Measurements from ENCODE around the gene CBX8. TPM values are rescaled to one million over a fixed set of nuclear protein-coding genes. Genes with fewer than 3 reads are reported as not detected.

CBX8 gene
- total and polyA plus RNA-seq, 2 of the 13 experiments (the other 11 are each of a cell fraction or from before 2014, with no cell fraction given) = 0.34 to 12.6 TPM

GRCh38 chr17:79742951-79743476 lies 53.9 kb downstream of the CBX8 start (continued):
- TF ChIP-seq ATF2 (CRISPR knock-in tag; IDR thresholded peaks at IDR 0.05) (peak; percentile 45; the same call in 1 of the 2 replicates), GFI1 (CRISPR knock-in tag; IDR thresholded peaks at IDR 0.05; ENCODE audit: borderline replicate concordance) (0 out of 2 replicates have a peak, but pooled peaks have one; percentile 47), NFE2L2 (IDR thresholded peaks at IDR 0.05; ENCODE audit: low read length) (no peak), IRF9 (CRISPR knock-in tag; IDR thresholded peaks at IDR 0.05; ENCODE audit: borderline replicate concordance) (0 out of 2 replicates have a peak, but pooled peaks have one; percentile 23), RNF2 (conservative IDR thresholded peaks at IDR 0.05; ENCODE audit: low read depth) (no peak), HOXD1 (CRISPR knock-in tag; IDR thresholded peaks at IDR 0.05) (peak; percentile 88), CENPBD1 (CRISPR knock-in tag; IDR thresholded peaks at IDR 0.05; ENCODE audit: borderline replicate concordance, low read depth) (no peak), CCAR2 (optimal IDR thresholded peaks at IDR 0.05; ENCODE audit: low read depth, low read length) (no peak), CBX1 (IDR thresholded peaks at IDR 0.05; ENCODE audit: low read depth) (peak; percentile 78), ZNF264 (CRISPR knock-in tag; IDR thresholded peaks at IDR 0.05) (peak; percentile 75; the same call in 1 of the 2 replicates), IKZF5 (CRISPR knock-in tag; IDR thresholded peaks at IDR 0.05) (peak; percentile 84; the same call in 1 of the 2 replicates), SOX13 (IDR thresholded peaks at IDR 0.05) (peak; percentile 91), SOX13 (CRISPR knock-in tag; conservative IDR thresholded peaks at IDR 0.05 in 1 of 2, IDR thresholded peaks at IDR 0.05 in 1 of 2) (peak in 1 of 2 experiments; percentile 98; a peak in 2 of 4 replicates), THAP11 (CRISPR knock-in tag; IDR thresholded peaks at IDR 0.05) (peak; percentile 86), ZNF770 (CRISPR knock-in tag; IDR thresholded peaks at IDR 0.05) (peak; percentile 10; the same call in 1 of the 2 replicates), ZNF788 (CRISPR knock-in tag; IDR thresholded peaks at IDR 0.05; ENCODE audit: borderline replicate concordance) (peak; percentile 97), ZNF138 (CRISPR knock-in tag; IDR thresholded peaks at IDR 0.05; ENCODE audit: low read depth) (no peak)
- TF ChIP-seq, protein P1, sequence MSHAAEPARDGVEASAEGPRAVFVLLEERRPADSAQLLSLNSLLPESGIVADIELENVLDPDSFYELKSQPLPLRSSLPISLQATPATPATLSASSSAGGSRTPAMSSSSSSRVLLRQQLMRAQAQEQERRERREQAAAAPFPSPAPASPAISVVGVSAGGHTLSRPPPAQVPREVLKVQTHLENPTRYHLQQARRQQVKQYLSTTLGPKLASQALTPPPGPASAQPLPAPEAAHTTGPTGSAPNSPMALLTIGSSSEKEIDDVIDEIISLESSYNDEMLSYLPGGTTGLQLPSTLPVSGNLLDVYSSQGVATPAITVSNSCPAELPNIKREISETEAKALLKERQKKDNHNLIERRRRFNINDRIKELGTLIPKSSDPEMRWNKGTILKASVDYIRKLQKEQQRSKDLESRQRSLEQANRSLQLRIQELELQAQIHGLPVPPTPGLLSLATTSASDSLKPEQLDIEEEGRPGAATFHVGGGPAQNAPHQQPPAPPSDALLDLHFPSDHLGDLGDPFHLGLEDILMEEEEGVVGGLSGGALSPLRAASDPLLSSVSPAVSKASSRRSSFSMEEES (CRISPR knock-in tag; IDR thresholded peaks at IDR 0.05) = peak; percentile 90
- TF ChIP-seq, protein P2, sequence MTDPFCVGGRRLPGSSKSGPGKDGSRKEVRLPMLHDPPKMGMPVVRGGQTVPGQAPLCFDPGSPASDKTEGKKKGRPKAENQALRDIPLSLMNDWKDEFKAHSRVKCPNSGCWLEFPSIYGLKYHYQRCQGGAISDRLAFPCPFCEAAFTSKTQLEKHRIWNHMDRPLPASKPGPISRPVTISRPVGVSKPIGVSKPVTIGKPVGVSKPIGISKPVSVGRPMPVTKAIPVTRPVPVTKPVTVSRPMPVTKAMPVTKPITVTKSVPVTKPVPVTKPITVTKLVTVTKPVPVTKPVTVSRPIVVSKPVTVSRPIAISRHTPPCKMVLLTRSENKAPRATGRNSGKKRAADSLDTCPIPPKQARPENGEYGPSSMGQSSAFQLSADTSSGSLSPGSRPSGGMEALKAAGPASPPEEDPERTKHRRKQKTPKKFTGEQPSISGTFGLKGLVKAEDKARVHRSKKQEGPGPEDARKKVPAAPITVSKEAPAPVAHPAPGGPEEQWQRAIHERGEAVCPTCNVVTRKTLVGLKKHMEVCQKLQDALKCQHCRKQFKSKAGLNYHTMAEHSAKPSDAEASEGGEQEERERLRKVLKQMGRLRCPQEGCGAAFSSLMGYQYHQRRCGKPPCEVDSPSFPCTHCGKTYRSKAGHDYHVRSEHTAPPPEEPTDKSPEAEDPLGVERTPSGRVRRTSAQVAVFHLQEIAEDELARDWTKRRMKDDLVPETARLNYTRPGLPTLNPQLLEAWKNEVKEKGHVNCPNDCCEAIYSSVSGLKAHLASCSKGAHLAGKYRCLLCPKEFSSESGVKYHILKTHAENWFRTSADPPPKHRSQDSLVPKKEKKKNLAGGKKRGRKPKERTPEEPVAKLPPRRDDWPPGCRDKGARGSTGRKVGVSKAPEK (CRISPR knock-in tag; IDR thresholded peaks at IDR 0.05; ENCODE audit: borderline replicate concordance) = no peak

All from HepG2 (cell line).